H1 (cell line): ENCODE data around the gene CAPN10. TPM values are rescaled to one million over a fixed set of nuclear protein-coding genes. Genes with fewer than 3 reads are reported as not detected.

Experiments
- CTCF ChIA-PET: fragments of 300-600 bp; sonication (Branson Sonifier 250); formaldehyde crosslinking; loops from one replicate; lab custom pipeline; 2021; ENCODE audit not compliant: partially characterized antibody; lab: Charles Lee
- POLR2A ChIA-PET: fragments of 300-600 bp; sonication (Branson Sonifier 250); formaldehyde crosslinking; loops from one replicate; lab custom pipeline; 2021; ENCODE audit warnings: inconsistent platforms; ENCODE audit not compliant: partially characterized antibody; lab: Charles Lee
- DNase-seq, 2 experiments: peaks; one replicate each; pipeline versions ENCODE4 v3.0.0 to v3.0.0-alpha.2; 2010 to 2022; ENCODE audit warnings: low spot score in 2 of 2, low read depth in 1 of 2, mixed read lengths in 1 of 2
- FAIRE-seq: peaks from 2 replicates; lab custom pipeline; 2011; peaks lifted over from hg19 to GRCh38; lab: Jason Lieb, UNC
- H2AFZ ChIP-seq: 2 replicates; pipeline ENCODE4 v1.8.1; 2012; ENCODE audit warnings: low read length, inconsistent platforms
- H2AK5ac ChIP-seq: 2 replicates; pipeline ENCODE4 v1.6.1; 2013; ENCODE audit warnings: low read depth, low read length
- H2BK120ac ChIP-seq: replicated peaks from 2 replicates; pipeline ENCODE3; 2013; ENCODE audit warnings: low read depth, low read length, inconsistent platforms
- H2BK12ac ChIP-seq: 2 replicates; pipeline ENCODE4 v1.6.1; 2013; ENCODE audit warnings: low read depth, low read length
- H2BK15ac ChIP-seq: 2 replicates; pipeline ENCODE4 v1.6.1; 2013; ENCODE audit warnings: low read length
- H2BK20ac ChIP-seq: 2 replicates; pipeline ENCODE4 v1.6.1; 2013; ENCODE audit warnings: low read length
- H2BK5ac ChIP-seq: 2 replicates; pipeline ENCODE4 v1.6.1; 2013; ENCODE audit warnings: low read depth, low read length
- H3K14ac ChIP-seq: 2 replicates; pipeline ENCODE4 v1.6.1; 2013; ENCODE audit warnings: inconsistent platforms; ENCODE audit not compliant: insufficient read length
- H3K18ac ChIP-seq: 2 replicates; pipeline ENCODE4 v1.6.1; 2013; ENCODE audit warnings: low read length; ENCODE audit errors: extremely low read depth
- H3K23ac ChIP-seq: 2 replicates; pipeline ENCODE4 v1.6.1; 2013; ENCODE audit warnings: inconsistent platforms; ENCODE audit not compliant: insufficient read length
- H3K23me2 ChIP-seq: 2 replicates; pipeline ENCODE4 v1.6.1; 2013; ENCODE audit warnings: low read depth, low read length
- H3K27ac ChIP-seq: 2 replicates; pipeline ENCODE4 v1.6.1; 2011; ENCODE audit warnings: low read depth, low read length, inconsistent platforms
- H3K27me3 ChIP-seq, 4 experiments: replicated peaks in 1 of 4; 1 replicate in 1 of 4; 2 replicates in 3 of 4; pipeline versions ENCODE4 v1.6.1 to v1.8.1; 2011 to 2013; ENCODE audit warnings: low read length in 3 of 4, mild to moderate bottlenecking in 3 of 4, inconsistent platforms in 2 of 4, mixed read lengths in 2 of 4, moderate library complexity in 1 of 4; ENCODE audit not compliant: control insufficient read depth in 3 of 4, insufficient read depth in 3 of 4; ENCODE audit errors: extremely low read depth in 1 of 4
- H3K36me3 ChIP-seq, 4 experiments: 2 replicates each; pipeline versions ENCODE4 v1.6.1 to v1.8.1; 2011 to 2013; ENCODE audit warnings: mild to moderate bottlenecking in 4 of 4, low read length in 3 of 4, moderate library complexity in 2 of 4, control low read depth in 1 of 4, inconsistent platforms in 1 of 4; ENCODE audit not compliant: insufficient read depth in 4 of 4, control insufficient read depth in 2 of 4
- H3K4ac ChIP-seq: replicated peaks from 2 replicates; pipeline ENCODE3; 2013; ENCODE audit warnings: low read length, low read depth, mixed read lengths, inconsistent platforms; ENCODE audit not compliant: insufficient read length
- H3K4me1 ChIP-seq, 4 experiments: replicated peaks in 1 of 4; 1 replicate in 1 of 4; 2 replicates in 3 of 4; pipeline versions ENCODE4 v1.6.1 to v1.8.1; 2011 to 2013; ENCODE audit warnings: low read length in 3 of 4, inconsistent platforms in 2 of 4, mixed read lengths in 1 of 4; ENCODE audit not compliant: insufficient read depth in 4 of 4, control insufficient read depth in 3 of 4
- H3K4me2 ChIP-seq, 2 experiments: 2 replicates each; pipeline versions ENCODE4 v1.6.1 to v1.8.1; 2011 to 2013; ENCODE audit warnings: low read depth in 2 of 2, low read length in 2 of 2, control low read depth in 1 of 2, inconsistent platforms in 1 of 2, mild to moderate bottlenecking in 1 of 2; ENCODE audit not compliant: insufficient read depth in 1 of 2
- H3K4me3 ChIP-seq, 4 experiments: fragments of 200-600, 300-600 bp in 1 of 4; sonication (generic), shearing (Covaris generic), sonication (Bioruptor Twin) in 1 of 4; 2 replicates each; pipeline versions ENCODE4 v1.5.1 to v1.8.1; 2011 to 2016; ENCODE audit warnings: low read length in 4 of 4, low read depth in 3 of 4, control low read depth in 2 of 4, inconsistent platforms in 2 of 4, mild to moderate bottlenecking in 2 of 4, mixed read lengths in 1 of 4, moderate library complexity in 1 of 4; ENCODE audit not compliant: insufficient read depth in 2 of 4; ENCODE audit errors: extremely low read depth in 1 of 4
- H3K56ac ChIP-seq: replicated peaks from 2 replicates; pipeline ENCODE3; 2013; ENCODE audit warnings: low read depth, mild to moderate bottlenecking, mixed read lengths, low read length, inconsistent platforms; ENCODE audit not compliant: insufficient read length
- H3K79me1 ChIP-seq: 2 replicates; pipeline ENCODE4 v1.6.1; 2013; ENCODE audit warnings: low read depth, low read length, control low read depth
- H3K79me2 ChIP-seq, 2 experiments: 2 replicates each; pipeline versions ENCODE4 v1.6.1 to v1.8.1; 2012 to 2013; ENCODE audit warnings: low read length in 2 of 2, mild to moderate bottlenecking in 2 of 2, inconsistent platforms in 1 of 2; ENCODE audit not compliant: insufficient read depth in 2 of 2, control insufficient read depth in 1 of 2
- H3K9ac ChIP-seq, 4 experiments: replicated peaks in 1 of 4; 1 replicate in 1 of 4; 2 replicates in 3 of 4; pipeline versions ENCODE4 v1.6.1 to v1.8.1; 2011 to 2013; ENCODE audit warnings: low read depth in 3 of 4, low read length in 3 of 4, control low read depth in 2 of 4, mild to moderate bottlenecking in 2 of 4, moderate library complexity in 2 of 4, inconsistent platforms in 1 of 4; ENCODE audit errors: extremely low read depth in 1 of 4
- H3K9me3 ChIP-seq, 2 experiments: 2 replicates each; pipeline versions ENCODE4 v1.6.1 to v1.8.1; 2012 to 2013; ENCODE audit warnings: mild to moderate bottlenecking in 2 of 2, moderate library complexity in 2 of 2, control low read depth in 1 of 2, inconsistent platforms in 1 of 2, low read depth in 1 of 2, low read length in 1 of 2, mixed read lengths in 1 of 2; ENCODE audit not compliant: insufficient read depth in 2 of 2
- H4K20me1 ChIP-seq, 2 experiments: replicated peaks in 1 of 2; 2 replicates each; pipeline versions ENCODE3 to v1.8.1; 2011 to 2013; ENCODE audit warnings: inconsistent platforms in 2 of 2, low read length in 2 of 2, mild to moderate bottlenecking in 1 of 2; ENCODE audit not compliant: insufficient read depth in 2 of 2, control insufficient read depth in 1 of 2
- H4K5ac ChIP-seq: 2 replicates; pipeline ENCODE4 v1.6.1; 2013; ENCODE audit warnings: low read length, low read depth, mixed read lengths, inconsistent platforms; ENCODE audit not compliant: insufficient read length
- H4K8ac ChIP-seq: 2 replicates; pipeline ENCODE4 v1.8.0; 2013; ENCODE audit warnings: mild to moderate bottlenecking, moderate library complexity, low read length, inconsistent platforms; ENCODE audit not compliant: insufficient read depth; ENCODE audit errors: extremely low read depth
- H4K91ac ChIP-seq: replicated peaks from 2 replicates; pipeline ENCODE3; 2013; ENCODE audit warnings: low read length, mixed read lengths, inconsistent platforms; ENCODE audit not compliant: insufficient read length
- BACH1 ChIP-seq: IDR thresholded peaks from 2 replicates; pipeline ENCODE4 v1.6.1; 2012; ENCODE audit warnings: low read length, improper control_type of control experiment
- CTBP2 ChIP-seq: IDR thresholded peaks from 2 replicates; pipeline ENCODE4 v1.7.0; 2011; ENCODE audit warnings: borderline replicate concordance, mild to moderate bottlenecking, moderate library complexity, mixed read lengths, low read length; ENCODE audit not compliant: insufficient read depth, insufficient read length
- E2F6 ChIP-seq: IDR thresholded peaks from 2 replicates; pipeline ENCODE4 v1.6.1; 2012; ENCODE audit warnings: inconsistent platforms
- FOSL1 ChIP-seq: IDR thresholded peaks from 2 replicates; pipeline ENCODE4 v1.6.1; 2011; ENCODE audit warnings: mild to moderate bottlenecking, low read depth, low read length, moderate library complexity; ENCODE audit not compliant: insufficient read depth
- GABPA ChIP-seq: IDR thresholded peaks from 2 replicates; pipeline ENCODE4 v1.6.1; 2011; ENCODE audit warnings: mild to moderate bottlenecking, low read length, moderate library complexity, borderline replicate concordance; ENCODE audit not compliant: insufficient read depth
- HDAC6 ChIP-seq: IDR thresholded peaks from one replicate; pipeline ENCODE4 v1.7.1; 2012; ENCODE audit warnings: low read depth, mild to moderate bottlenecking, inconsistent platforms, low read length, moderate library complexity
- KDM4A ChIP-seq: IDR thresholded peaks from one replicate; pipeline ENCODE4 v1.7.1; 2012; ENCODE audit warnings: low read depth, mild to moderate bottlenecking, moderate library complexity, low read length, inconsistent platforms; ENCODE audit not compliant: severe bottlenecking
- MAFK ChIP-seq: IDR thresholded peaks from 2 replicates; pipeline ENCODE4 v1.6.1; 2012; ENCODE audit warnings: low read depth, mild to moderate bottlenecking, improper control_type of control experiment, low read length
- POLR2A ChIP-seq, 2 experiments: IDR thresholded peaks; 1 replicate in 1 of 2; 2 replicates in 1 of 2; pipeline ENCODE4 v1.6.1; 2011; ENCODE audit warnings: low read depth in 2 of 2, low read length in 2 of 2, mild to moderate bottlenecking in 2 of 2; ENCODE audit errors: control extremely low read depth in 1 of 2
- POU5F1 ChIP-seq: IDR thresholded peaks from 2 replicates; pipeline ENCODE4 v1.6.1; 2011; ENCODE audit warnings: low read depth, mild to moderate bottlenecking, low read length, moderate library complexity
- RNF2 ChIP-seq: fragments of 200-900, 300-1000 bp; sonication (generic); IDR thresholded peaks from 2 replicates; pipeline ENCODE4 v1.7.1; 2016; ENCODE audit warnings: borderline replicate concordance, low read depth, mild to moderate bottlenecking, antibody characterized with exemption, low read length; ENCODE audit not compliant: poor library complexity, severe bottlenecking; ENCODE audit errors: missing control alignments
- WGBS, 2 experiments: shearing (Covaris generic) in 1 of 2; methylation state at CpG; one replicate each; pipeline versions ENCODE4 v1.1.6 to v1.1.7; 2013 to 2015; ENCODE audit warnings: low lambda C conversion rate in 2 of 2, mixed read lengths in 2 of 2, inconsistent platforms in 1 of 2, low coverage in 1 of 2, missing lambda C conversion rate in 1 of 2; ENCODE audit not compliant: insufficient replicate concordance in 2 of 2, insufficient coverage in 1 of 2, insufficient read length in 1 of 2; ENCODE audit errors: extremely low coverage in 1 of 2, missing lambda C conversion rate in 1 of 2; 5-methylcytosine and 5-hydroxymethylcytosine counted together
- polyA plus RNA-seq, 7 experiments: library from polyadenylated mRNA; depleted of rRNA in 3 of 7; stranded (reverse) in 5 of 7; unstranded in 2 of 7; fragments of >200 nt in 5 of 7; fragments of 200-250 nt in 2 of 7; gene quantifications; 1 replicate in 5 of 7; 2 replicates in 1 of 7; 4 replicates in 1 of 7; pipeline versions ENCODE4 v1.2.1 to v1.2.3, GENCODE V29; 2011 to 2013; ENCODE audit warnings: missing spikeins in 2 of 7, mixed read lengths in 2 of 7
- total RNA-seq: library from RNA; stranded (reverse); fragmentation: NEBNext Ultra II Directional; extraction: Animal tissue kit (Norgen Biotek cat#: 25700); gene quantifications from 2 replicates; pipeline ENCODE4 v1.2.1, GENCODE V29; 2021

Gene CAPN10
- total and polyA plus RNA-seq, 2 of the 8 experiments (the other 6 are each of a cell fraction or from before 2014, with no cell fraction given), result 30.7 to 39.8 TPM

DNA sequence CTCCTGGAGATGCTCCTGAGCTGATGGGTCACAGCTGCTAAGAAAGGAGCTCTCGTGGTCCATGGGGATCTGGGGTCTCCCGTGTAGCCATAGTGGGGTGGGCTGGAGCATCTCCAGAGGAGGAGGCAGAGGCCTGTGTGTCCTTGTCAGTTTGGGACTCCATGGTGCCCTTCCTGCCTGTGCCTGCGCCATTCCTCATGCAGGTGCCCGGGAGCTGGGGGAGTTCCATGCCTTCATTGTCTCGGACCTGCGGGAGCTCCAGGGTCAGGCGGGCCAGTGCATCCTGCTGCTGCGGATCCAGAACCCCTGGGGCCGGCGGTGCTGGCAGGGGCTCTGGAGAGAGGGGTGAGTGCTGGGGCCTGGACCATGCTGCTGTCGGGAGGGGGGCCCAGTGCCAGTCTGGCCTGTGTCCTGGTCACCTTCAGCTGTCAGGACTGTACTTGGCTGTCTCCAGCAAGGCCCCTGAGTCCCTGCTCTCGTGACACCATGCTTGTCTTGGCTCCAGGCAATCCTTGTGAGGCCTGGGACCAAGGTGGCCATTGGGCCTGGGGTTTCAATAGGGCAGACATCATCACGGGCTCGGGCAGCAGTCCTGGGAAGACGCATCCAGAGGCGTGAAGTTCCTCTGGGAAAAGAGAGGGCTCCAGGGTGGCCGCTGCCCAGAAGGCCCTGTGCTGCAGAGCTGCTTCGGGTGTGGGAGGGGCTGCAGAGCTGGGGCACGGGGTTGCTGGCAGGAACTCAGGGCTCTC is 7.3 kb downstream of the CAPN10 start:
- Histone ChIP-seq H2BK12ac (no peak overlapping the region), H4K91ac (no peak overlapping the region), H3K36me3 (peaks cover 0 to 15% (median 11%) of the 10 kb centered on the region in 4 experiments; a peak in 5 of 8 replicates), H3K14ac (no peak overlapping the region), H3K27ac (no peak overlapping the region), H2BK15ac (no peak overlapping the region), H3K56ac (no peak overlapping the region), H2AFZ (no peak overlapping the region), H3K23me2 (no peaks in the 10 kb centered on the region), H3K4me2 (no peak overlapping the region), H3K4me1 (no peaks in the 10 kb centered on the region), H3K27me3 (no peaks in the 10 kb centered on the region), H3K9ac (no peak overlapping the region), H3K4me3 (no peak overlapping the region), H3K9me3 (no peaks in the 10 kb centered on the region), H4K8ac (no peak overlapping the region), H2BK20ac (no peak overlapping the region), H2BK120ac (no peak overlapping the region), H3K23ac (no peak overlapping the region), H4K20me1 (peaks cover 3 to 21% of the 10 kb centered on the region in 2 experiments), H2AK5ac (no peak overlapping the region), H3K18ac (no peak overlapping the region), H3K4ac (no peak overlapping the region), H4K5ac (no peak overlapping the region), H3K79me2 (peaks cover 0 to 12% of the 10 kb centered on the region in 2 experiments; a peak in 2 of 4 replicates), H2BK5ac (no peak overlapping the region), H3K79me1 (peaks cover 9% of the 10 kb centered on the region)
- POLR2A ChIA-PET, result interaction anchor here (1.0 to 2.1 kb wide), 2 partner anchors 8 to 121 kb away, joined by 3 to 13 read pairs; partner anchors contain the start of gene CAPN10
- WGBS, 2 experiments, result 91% methylated on average over 17 of the region's 19 CpGs; no CpG with 5 or more reads in 1 of the 2 experiments
- DNase-seq (no peak), FAIRE-seq (no peak)
- CTCF ChIA-PET, result interaction anchor here (0.6 to 3.5 kb wide), 6 partner anchors 8 to 28 kb away, joined by 3 to 17 read pairs (median 4); no protein-coding TSS in a partner anchor
- no peak for TF ChIP-seq MAFK
- no peak for TF ChIP-seq BACH1
- TF ChIP-seq RNF2, result no peak
- no peak for TF ChIP-seq KDM4A
- TF ChIP-seq FOSL1, result no peak
- TF ChIP-seq POLR2A (IDR thresholded peaks at IDR 0.05; ENCODE audit: control extremely low read depth in 1 of 2, low read depth in 2 of 2, low read length in 2 of 2), result no peak
- no peak for TF ChIP-seq POU5F1
- TF ChIP-seq HDAC6, result no peak
- no peak for TF ChIP-seq E2F6
- no peak for TF ChIP-seq GABPA
- TF ChIP-seq CTBP2, result no peak
